ENCODE results near the gene NALCN.

GRCh38 chr13:101017123-101017872, 399.0 kb downstream of the NALCN start:
- TF ChIP-seq NFIC (IDR thresholded peaks at IDR 0.05) = no peak
- no peak for TF ChIP-seq RAD21 (IDR thresholded peaks at IDR 0.05; ENCODE audit: low read depth)
- no peak for TF ChIP-seq MAX (IDR thresholded peaks at IDR 0.05)
- TF ChIP-seq EP300 (IDR thresholded peaks at IDR 0.05; ENCODE audit: borderline replicate concordance) = no peak
- no peak for TF ChIP-seq EGR1 (IDR thresholded peaks at IDR 0.05)
- no peak for TF ChIP-seq TEAD4 (IDR thresholded peaks at IDR 0.05)
- TF ChIP-seq TCF12 (IDR thresholded peaks at IDR 0.05; ENCODE audit: low read depth) = no peak
- TF ChIP-seq CREB1 (IDR thresholded peaks at IDR 0.05; ENCODE audit: low read depth) = no peak
- no peak for TF ChIP-seq CEBPB (IDR thresholded peaks at IDR 0.05)
- no peak for TF ChIP-seq TAF1 (IDR thresholded peaks at IDR 0.05; ENCODE audit: low read depth)
- TF ChIP-seq, protein P1, sequence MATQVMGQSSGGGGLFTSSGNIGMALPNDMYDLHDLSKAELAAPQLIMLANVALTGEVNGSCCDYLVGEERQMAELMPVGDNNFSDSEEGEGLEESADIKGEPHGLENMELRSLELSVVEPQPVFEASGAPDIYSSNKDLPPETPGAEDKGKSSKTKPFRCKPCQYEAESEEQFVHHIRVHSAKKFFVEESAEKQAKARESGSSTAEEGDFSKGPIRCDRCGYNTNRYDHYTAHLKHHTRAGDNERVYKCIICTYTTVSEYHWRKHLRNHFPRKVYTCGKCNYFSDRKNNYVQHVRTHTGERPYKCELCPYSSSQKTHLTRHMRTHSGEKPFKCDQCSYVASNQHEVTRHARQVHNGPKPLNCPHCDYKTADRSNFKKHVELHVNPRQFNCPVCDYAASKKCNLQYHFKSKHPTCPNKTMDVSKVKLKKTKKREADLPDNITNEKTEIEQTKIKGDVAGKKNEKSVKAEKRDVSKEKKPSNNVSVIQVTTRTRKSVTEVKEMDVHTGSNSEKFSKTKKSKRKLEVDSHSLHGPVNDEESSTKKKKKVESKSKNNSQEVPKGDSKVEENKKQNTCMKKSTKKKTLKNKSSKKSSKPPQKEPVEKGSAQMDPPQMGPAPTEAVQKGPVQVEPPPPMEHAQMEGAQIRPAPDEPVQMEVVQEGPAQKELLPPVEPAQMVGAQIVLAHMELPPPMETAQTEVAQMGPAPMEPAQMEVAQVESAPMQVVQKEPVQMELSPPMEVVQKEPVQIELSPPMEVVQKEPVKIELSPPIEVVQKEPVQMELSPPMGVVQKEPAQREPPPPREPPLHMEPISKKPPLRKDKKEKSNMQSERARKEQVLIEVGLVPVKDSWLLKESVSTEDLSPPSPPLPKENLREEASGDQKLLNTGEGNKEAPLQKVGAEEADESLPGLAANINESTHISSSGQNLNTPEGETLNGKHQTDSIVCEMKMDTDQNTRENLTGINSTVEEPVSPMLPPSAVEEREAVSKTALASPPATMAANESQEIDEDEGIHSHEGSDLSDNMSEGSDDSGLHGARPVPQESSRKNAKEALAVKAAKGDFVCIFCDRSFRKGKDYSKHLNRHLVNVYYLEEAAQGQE (IDR thresholded peaks at IDR 0.05; ENCODE audit: low read depth) = no peak

All from Ishikawa (cell line).